HG02973 (cell line): ENCODE measurements around the gene BMPER.

ENCODE experiments used
- ATAC-seq: cut with Tn5 transposase; IDR thresholded peaks from one replicate; pipeline ENCODE4 v1.9.1; 2021; ENCODE audit warnings: moderate library complexity; ENCODE audit not compliant: unreplicated experiment

BMPER gene

GRCh38 chr7:33921216-33921938 lies 16.0 kb downstream of the BMPER start:
- no peak for ATAC-seq

DNA sequence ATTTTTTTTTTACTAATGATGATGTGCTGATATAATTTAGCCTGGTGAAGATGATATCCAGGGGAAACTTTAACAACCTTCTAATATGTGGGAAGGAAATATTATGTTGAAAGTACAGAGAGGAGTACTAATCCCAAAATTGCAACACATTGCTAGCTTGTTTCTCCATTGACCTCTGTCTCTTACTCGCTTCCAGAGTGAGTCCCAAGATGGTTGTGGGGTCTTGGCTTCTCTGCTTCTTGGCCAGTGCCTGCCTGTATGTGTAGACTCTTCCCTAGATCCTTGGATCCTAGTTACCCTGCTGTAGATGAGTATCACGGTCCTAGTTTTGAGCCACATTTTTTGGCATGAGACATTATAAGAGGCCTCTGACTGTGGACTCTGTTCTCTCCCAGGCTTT lies 17.5 kb downstream of the BMPER start:
- ATAC-seq = no peak

DNA sequence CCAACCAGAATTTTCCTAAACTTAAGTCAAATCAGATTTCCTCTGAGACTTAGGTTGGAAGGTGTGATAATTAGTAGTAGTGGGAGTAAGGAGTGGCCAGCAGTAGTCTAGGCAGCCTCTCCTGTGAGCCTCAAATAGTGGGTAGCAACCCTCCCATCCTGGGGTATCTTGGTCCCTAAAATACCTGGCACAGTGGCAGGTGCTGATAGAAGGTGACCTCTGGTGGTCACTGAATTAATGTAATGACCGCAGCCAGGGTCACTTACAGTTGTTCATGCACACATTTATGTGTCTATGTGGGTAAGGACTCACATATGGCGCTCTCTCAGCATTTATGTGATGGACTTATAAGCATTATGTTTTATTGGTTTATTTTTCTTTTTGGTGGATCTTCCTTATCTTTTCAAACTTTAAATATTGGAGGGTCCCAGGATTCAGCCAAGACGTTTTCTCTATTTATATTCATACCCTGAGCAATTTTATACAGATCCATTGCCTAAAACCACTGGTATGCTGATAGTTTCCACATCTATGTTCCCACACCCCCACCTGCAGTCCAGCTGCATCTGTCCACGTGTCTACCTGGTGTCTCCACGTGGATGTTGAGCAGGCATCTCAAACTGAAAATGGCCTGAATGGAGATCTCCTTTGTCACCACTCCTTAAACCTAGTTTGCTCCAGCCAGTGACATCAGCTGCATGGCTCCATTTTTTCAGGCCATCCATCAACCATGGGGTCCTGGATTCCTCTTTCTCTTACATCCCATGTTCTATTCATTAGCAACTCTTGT lies 18.3 kb downstream of the BMPER start:
- no peak for ATAC-seq

DNA sequence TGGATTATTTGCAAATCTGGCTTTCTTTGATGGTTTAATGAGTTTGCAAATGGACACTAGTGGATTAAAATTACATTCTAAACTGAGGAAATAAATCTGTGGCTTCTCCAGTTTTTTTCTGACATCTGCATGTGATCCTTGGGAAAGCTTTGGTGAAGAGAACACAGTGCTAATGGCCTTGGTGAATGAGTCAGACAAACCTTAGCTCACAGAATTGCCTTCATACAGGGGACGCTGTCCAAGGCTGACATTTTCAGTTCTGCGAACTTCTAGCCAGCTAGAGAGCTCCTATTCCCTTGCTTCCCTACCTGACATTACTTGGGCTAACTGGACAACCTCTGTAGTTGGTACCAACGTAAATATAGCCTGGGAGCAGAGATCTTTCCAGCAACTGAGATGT lies 21.2 kb downstream of the BMPER start:
- ATAC-seq = no peak

DNA sequence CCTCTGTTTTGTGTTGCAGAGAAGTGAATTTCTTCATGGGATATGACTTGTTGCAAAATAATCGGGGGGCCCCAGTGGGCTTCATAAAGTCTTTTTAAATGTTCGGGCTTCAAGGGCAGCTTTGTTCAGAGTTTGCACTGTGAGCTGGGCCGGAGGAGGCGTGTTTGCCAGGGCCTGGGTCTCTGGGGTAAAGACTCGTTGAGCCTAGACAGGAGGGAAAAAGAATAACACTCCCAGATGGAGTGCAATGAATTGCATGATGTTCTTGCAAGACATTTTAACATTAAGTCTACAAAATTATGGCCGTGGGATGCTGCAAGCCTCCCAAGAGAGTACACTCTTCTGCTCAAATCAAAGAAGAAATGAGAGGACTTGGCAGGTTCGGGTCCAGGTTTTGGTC lies 23.6 kb downstream of the BMPER start:
- ATAC-seq = no peak

GRCh38 chr7:33932221-33932620 lies 26.9 kb downstream of the BMPER start:
- ATAC-seq = no peak

GRCh38 chr7:33932832-33933468 lies 27.6 kb downstream of the BMPER start:
- ATAC-seq = peak; percentile 72

DNA sequence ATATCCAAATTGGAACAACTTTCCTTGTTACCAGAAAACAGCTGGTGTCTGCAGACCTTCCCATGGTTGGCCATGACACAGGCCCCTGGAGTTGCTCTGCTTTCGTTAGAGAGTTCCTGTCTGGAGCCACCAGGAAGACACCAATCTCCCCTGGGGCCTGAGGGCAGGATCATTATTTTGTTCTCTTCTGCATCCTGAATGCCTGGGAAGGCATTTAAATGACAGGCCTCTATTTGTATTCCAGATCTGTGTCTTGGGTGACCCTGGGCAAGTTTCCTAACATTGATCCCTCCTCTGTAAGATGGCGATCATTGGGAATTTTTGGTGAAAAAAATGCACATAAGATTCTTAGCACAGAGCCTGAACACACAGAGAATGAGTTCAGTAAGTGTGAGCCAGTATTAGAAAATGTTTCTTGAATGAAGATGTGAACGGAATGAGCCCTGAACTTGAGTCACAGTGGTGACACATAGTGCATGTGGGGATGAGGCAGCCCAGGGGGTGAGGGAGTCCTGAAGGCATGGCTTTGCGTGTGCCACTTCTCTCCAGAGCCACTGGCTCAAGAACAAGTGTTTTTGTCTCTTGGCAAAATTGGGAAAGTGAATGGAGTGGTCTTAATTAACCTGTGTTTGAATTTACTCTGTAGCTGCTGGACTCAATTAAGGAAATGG lies 28.4 kb downstream of the BMPER start:
- ATAC-seq = no peak

DNA sequence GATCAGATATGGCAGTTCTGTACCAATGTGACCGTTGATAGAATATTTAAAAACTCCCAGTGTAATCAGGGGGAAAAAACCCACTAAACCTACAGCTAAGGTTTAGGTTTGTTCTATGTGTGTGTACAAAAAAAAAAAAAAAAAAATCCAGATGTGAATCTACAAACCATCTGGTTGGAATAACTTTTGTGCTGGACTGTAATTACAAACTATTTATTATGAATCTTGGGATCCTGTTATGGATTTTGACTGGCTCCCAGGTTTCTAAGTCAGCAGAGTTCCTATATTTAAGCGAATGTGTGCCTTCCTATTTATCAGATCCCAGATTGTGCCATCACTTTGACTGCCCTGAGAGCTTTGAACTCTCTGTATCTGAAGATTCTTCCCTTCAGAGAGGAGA lies 29.1 kb downstream of the BMPER start:
- no peak for ATAC-seq

GRCh38 chr7:33936503-33936902 lies 31.2 kb downstream of the BMPER start:
- ATAC-seq = no peak

DNA sequence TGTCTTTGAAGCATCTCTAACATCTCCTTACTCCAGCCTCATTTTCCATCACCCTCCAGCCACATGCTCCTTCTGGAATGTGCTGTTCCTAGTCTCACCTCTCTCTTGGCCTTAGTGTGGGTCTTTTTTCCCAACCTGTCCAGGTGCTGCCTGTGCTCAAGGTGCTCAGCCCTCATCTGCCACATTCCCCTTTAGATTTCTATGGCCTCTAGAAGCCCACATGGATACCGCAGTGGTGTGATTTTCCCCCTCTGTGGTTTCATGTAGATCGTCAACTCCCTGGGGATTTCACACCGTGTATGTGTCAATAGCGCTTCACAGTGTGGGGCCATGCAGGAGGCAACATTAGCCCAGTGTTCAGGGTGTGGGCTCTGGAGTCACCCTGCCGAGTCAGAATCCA lies 32.5 kb downstream of the BMPER start:
- ATAC-seq = no peak

GRCh38 chr7:33939121-33939520 lies 33.8 kb downstream of the BMPER start:
- ATAC-seq = no peak

- ATAC-seq = no peak
Observed at GRCh38 chr7:33940503-33940902, 35.2 kb downstream of the BMPER start.

DNA sequence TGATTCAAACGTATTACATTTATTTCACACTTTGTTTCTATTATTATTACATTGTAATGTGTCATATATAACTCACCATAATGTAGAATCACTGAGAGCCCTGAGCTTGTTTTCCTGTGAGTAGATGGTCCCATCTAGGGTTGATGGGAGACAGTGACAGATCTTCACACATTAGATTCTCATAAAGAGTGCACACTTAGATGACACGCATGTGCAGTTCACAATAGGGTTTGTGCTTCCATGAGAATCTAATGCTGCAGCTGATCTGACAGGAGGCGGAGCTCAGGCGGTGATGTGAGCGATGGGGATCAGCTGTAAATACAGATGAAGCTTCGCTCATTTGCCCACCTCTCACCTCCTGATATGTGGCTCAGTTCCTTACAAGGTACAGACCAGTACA lies 36.1 kb downstream of the BMPER start:
- ATAC-seq = no peak

DNA sequence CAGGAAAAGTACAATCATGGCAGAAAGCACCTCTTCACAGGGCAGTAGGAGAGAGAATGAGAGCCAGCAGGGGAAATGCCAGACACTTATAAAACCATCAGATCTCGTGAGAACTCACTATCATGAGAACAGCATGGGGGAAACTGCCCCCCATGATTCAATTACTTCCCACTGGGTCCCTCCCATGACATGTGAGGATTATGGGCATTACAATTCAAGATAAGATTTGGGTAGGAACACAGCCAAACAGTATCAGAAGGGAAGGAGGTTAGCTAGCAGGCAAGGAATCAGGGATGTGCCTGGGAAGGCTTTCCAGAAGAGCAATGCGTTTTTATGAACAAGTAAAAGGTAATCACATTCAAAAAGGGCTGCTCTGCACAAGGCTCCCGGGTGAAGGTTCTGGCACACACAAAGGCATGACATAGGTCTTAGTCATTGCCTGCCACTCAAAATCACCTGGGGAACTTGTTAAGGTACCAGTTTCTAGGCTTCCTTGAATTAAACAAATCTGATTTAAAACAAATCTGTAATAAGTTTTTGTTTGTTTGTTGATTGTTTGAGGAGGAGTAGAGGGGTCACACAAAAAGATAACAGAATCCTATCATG lies 40.9 kb downstream of the BMPER start:
- ATAC-seq = no peak

GRCh38 chr7:33950047-33950714 lies 44.8 kb downstream of the BMPER start:
- no peak for ATAC-seq

DNA sequence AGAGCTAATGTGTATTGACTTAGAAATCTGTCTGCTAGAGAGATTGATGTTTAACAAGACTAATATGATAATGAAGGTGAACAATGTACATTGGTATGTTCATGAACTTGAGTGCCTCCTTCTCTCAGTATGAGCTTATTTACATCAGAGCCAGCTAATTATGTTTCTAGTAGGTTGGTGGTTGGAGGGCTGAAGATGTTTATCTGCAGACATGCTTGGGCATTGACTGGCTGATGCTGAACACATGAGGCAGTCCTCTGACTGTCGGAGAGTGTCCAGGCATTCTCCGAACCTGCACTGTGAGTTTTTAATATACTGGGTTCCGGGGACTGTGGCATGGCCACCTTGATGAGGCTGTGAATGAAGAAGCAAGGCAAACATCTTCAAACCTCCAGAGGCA lies 47.5 kb downstream of the BMPER start:
- ATAC-seq = no peak

DNA sequence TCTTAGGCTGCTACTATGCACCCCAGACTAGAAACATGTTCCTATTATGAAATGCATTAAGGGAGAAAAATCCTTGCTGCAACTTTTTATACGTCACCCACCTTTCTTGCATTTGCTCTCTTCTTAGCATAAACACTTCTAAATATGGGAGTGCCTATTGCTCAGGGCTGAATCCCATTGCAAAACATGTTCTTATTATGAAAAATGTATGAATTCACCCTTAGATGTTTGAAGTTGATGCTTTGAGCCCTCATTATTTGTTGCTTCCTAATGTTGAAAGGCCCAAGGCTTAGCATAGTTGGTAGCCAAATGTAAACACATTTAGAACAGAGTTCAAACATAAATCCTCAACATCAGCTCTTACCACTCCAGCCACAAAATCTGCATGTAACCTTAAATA lies 52.8 kb downstream of the BMPER start:
- no peak for ATAC-seq

DNA sequence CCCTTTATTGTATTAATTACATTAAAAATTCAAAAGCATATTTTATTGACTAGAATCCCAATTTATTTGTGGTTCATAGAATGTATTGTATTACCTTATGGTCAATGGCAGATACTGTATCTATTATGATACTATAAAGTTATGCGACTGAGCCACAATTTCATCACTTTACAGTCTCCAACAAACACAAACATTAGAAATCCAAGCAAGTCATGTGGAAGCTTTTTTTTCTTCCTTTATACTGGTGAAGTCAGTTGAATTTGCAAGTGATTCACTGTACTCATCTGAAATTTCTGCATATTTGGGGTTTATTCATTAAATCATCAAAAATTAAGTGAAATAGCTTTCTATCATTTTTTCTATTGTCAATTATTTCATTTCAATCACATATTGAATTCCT lies 54.3 kb downstream of the BMPER start:
- ATAC-seq = no peak

DNA sequence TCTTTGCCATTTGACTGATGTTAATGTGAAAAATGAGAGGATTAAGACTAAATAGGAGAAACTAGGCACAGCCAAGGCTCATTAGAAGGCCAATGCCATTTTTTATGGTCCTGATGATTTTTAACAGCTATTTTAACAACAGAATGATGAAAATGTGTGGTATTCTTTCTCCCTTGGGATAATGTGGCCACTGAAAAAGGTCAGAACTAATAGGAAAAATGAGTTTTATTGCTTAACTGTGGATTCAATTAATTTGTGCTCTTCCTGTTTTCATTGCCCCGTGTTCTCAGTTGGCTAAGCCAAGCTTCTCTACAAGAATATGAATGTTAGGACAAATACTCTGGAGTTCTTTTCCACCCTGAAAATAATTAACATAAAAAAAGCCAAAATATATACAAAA lies 56.6 kb downstream of the BMPER start:
- ATAC-seq = no peak
